ENCODE results near the gene SUSD5.
"Not testable (repeated sequence)": the region's sequence is repeated elsewhere in the genome, so short reads cannot be mapped to it uniquely, and the experiment has no call there.

The SUSD5 gene

DNA sequence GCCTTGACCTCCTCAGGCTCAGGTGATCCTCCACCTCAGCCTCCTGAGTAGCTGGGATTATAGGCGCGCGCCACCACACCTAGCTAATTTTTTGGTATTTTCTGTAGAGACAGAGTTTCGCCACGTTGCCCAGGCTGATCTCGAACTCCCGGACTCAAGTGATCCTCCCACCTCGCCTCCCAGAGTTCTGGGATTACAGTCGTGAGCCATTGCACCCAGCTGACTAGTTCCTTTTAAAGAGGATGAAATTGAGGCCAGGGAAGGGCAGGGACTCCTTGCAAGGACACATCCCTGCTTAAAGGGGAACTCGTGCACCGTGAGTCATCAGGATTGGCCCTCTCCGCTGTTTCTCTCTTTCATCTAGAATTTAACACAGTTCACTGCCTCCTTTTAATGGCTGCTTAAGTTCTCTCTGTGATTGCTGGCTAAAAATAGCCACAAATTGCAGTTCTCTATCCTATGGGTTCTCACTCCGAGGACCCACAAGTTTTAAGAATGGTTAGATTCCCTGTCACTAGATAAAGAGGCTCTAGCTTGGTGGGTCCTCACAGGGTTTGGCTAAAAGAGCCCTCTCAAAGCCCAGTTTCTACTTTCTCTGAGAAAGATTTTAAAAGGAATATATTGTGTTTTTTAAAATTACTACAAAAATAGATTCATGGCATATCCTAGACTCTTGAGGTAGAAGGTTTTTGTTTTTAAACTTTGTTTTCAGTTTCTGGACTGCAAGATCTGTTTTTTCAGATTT lies 103.4 kb downstream of the SUSD5 start:
- H3K4me3 ChIP-seq (ENCODE audit: low read length in 2 of 2) = peak overlapping the region; percentile 86
- H3K36me3 ChIP-seq (ENCODE audit: control insufficient read depth in 2 of 2, insufficient read depth in 2 of 2, low read length in 2 of 2) = peaks cover 0 to 3% of the 10 kb centered on the region in 2 donors
- no peaks in the 10 kb centered on the region for H3K27me3 ChIP-seq (ENCODE audit: control insufficient read depth in 1 of 2, insufficient read depth in 2 of 2, low read length in 2 of 2)
- H3K9me3 ChIP-seq (ENCODE audit: control insufficient read depth in 2 of 2, low read length in 2 of 2) = no peaks in the 10 kb centered on the region
- H3K9ac ChIP-seq (ENCODE audit: low read length in 2 of 2) = peak overlapping the region; percentile 61 to 69
- peaks cover 16% of the 10 kb centered on the region for H3K4me1 ChIP-seq (ENCODE audit: control insufficient read depth, insufficient read depth, low read length)
- H3K27ac ChIP-seq (ENCODE audit: low read length) = peak overlapping the region; percentile 92

DNA sequence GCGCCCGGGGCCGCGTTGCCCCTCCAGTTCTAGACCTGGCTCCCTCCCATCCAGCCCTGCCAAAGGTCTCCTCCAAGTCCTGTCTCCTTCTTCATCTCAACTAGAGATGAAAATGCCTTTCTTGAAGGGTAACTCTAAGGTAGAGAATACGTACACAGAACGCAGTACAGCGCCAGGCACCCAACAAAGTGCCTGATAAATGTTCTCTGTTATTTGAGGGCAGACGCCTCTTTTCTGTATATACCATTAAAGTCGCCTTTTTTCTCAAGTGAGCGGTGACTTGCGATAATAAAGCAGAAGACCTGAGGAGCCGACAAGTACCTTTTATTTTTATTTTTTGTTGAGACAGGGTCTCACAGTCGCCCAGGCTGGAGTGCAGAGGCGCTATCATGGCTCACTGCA lies 104.0 kb downstream of the SUSD5 start:
- H3K27ac ChIP-seq (ENCODE audit: low read length) = peak overlapping the region; percentile 92
- no peaks in the 10 kb centered on the region for H3K9me3 ChIP-seq (ENCODE audit: control insufficient read depth in 2 of 2, low read length in 2 of 2)
- peak overlapping the region; percentile 86 for H3K4me3 ChIP-seq (ENCODE audit: low read length in 2 of 2)
- H3K27me3 ChIP-seq (ENCODE audit: control insufficient read depth in 1 of 2, insufficient read depth in 2 of 2, low read length in 2 of 2) = no peaks in the 10 kb centered on the region
- H3K36me3 ChIP-seq (ENCODE audit: control insufficient read depth in 2 of 2, insufficient read depth in 2 of 2, low read length in 2 of 2) = peaks cover 0 to 2% of the 10 kb centered on the region in 2 donors
- H3K9ac ChIP-seq (ENCODE audit: low read length in 2 of 2) = peak overlapping the region; percentile 61 to 69
- peaks cover 16% of the 10 kb centered on the region for H3K4me1 ChIP-seq (ENCODE audit: control insufficient read depth, insufficient read depth, low read length)

DNA sequence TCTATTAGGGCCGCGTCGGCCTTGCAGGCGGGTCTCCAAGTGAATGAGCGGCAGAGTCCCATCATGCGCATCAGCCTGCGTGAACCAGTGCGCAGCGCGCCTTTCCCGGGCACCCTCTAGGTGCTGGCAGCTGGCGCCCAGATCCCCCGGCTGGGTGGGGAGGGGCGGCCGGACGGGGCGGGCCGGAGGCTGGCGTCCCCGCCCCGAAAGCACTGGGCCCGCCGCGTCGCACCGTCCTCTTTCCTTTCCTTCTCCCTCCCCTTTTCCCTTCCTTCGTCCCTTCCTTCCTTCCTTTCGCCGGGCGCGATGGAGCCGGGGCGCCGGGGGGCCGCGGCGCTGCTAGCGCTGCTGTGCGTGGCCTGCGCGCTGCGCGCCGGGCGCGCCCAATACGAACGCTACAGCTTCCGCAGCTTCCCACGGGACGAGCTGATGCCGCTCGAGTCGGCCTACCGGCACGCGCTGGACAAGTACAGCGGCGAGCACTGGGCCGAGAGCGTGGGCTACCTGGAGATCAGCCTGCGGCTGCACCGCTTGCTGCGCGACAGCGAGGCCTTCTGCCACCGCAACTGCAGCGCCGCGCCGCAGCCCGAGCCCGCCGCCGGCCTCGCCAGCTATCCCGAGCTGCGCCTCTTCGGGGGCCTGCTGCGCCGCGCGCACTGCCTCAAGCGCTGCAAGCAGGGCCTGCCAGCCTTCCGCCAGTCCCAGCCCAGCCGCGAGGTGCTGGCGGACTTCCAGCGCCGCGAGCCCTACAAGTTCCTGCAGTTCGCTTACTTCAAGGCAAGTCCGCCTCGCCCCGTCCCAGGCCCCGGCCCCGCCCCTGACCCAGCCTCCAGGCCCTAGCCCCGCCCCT lies 104.6 kb downstream of the SUSD5 start, which contains the start of gene CRTAP:
CRTAP (plus strand) TSS at position 243 of the 850 bp plus-strand sequence; CDS start at position 307, 64 bp downstream.
- H3K4me1 ChIP-seq (ENCODE audit: control insufficient read depth, insufficient read depth, low read length) = peaks cover 16% of the 10 kb centered on the region
- H3K36me3 ChIP-seq (ENCODE audit: control insufficient read depth in 2 of 2, insufficient read depth in 2 of 2, low read length in 2 of 2) = peaks cover 0 to 2% of the 10 kb centered on the region in 2 donors
- H3K27ac ChIP-seq (ENCODE audit: low read length) = peak within 1 kb of the TSS; percentile 92
- H3K27me3 ChIP-seq (ENCODE audit: control insufficient read depth in 1 of 2, insufficient read depth in 2 of 2, low read length in 2 of 2) = no peaks in the 10 kb centered on the region
- peak within 1 kb of the TSS; percentile 85 to 92 for H3K9ac ChIP-seq (ENCODE audit: low read length in 2 of 2)
- H3K9me3 ChIP-seq (ENCODE audit: control insufficient read depth in 2 of 2, low read length in 2 of 2) = no peaks in the 10 kb centered on the region
- peak within 1 kb of the TSS; percentile 86 for H3K4me3 ChIP-seq (ENCODE audit: low read length in 2 of 2)

DNA sequence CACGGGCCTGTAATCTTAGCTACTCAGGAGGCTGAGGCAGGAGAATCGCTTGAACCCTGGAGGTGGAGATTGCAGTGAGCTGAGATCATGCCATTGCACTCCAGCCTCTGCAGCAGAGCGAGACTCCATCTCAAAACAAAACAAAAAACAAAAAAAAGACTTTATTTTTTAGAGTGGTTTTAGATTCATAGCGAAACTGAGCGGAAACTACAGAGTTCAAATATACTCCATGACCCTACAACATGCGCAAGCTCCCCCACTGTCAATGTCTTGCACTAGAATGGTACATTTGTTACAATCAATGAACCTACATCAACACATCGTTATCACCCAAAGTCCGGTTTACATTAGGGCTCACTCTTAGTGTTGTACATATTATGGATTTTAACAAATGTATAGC lies 107.0 kb downstream of the SUSD5 start:
- Histone ChIP-seq H3K27me3 (ENCODE audit: control insufficient read depth in 1 of 2, insufficient read depth in 2 of 2, low read length in 2 of 2) (no peaks in the 10 kb centered on the region), H3K9me3 (ENCODE audit: control insufficient read depth in 2 of 2, low read length in 2 of 2) (no peaks in the 10 kb centered on the region), H3K4me3 (ENCODE audit: low read length in 2 of 2) (no peak overlapping the region), H3K9ac (ENCODE audit: low read length in 2 of 2) (no peak overlapping the region), H3K36me3 (ENCODE audit: control insufficient read depth in 2 of 2, insufficient read depth in 2 of 2, low read length in 2 of 2) (no peaks in the 10 kb centered on the region), H3K27ac (ENCODE audit: low read length) (no peak overlapping the region), H3K4me1 (ENCODE audit: control insufficient read depth, insufficient read depth, low read length) (peaks cover 9% of the 10 kb centered on the region)

DNA sequence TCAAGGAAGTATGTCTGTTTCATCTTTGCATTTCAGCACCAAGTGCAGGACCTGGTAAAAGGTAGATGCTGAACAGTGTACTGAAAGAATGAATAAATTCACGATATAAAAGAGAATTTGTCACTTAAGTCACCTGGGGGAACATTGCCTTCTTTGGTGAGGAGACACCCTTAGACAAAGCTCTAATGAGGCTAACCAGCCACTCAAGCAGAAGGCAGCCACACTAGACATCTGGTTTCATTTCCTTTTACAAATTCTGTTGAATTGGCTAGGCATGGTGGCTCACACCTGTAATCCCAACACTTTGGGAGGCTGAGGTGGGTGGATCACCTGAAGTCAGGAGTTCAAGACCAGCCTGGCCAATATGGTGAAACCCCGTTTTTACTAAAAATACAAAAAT lies 111.8 kb downstream of the SUSD5 start:
- not testable (repeated sequence) for H3K27ac ChIP-seq (ENCODE audit: low read length); H3K4me1 ChIP-seq (ENCODE audit: control insufficient read depth, insufficient read depth, low read length); H3K9ac ChIP-seq (ENCODE audit: low read length in 2 of 2); H3K9me3 ChIP-seq (ENCODE audit: control insufficient read depth in 2 of 2, low read length in 2 of 2); H3K27me3 ChIP-seq (ENCODE audit: control insufficient read depth in 1 of 2, insufficient read depth in 2 of 2, low read length in 2 of 2); H3K36me3 ChIP-seq (ENCODE audit: control insufficient read depth in 2 of 2, insufficient read depth in 2 of 2, low read length in 2 of 2); H3K4me3 ChIP-seq (ENCODE audit: low read length in 2 of 2)

DNA sequence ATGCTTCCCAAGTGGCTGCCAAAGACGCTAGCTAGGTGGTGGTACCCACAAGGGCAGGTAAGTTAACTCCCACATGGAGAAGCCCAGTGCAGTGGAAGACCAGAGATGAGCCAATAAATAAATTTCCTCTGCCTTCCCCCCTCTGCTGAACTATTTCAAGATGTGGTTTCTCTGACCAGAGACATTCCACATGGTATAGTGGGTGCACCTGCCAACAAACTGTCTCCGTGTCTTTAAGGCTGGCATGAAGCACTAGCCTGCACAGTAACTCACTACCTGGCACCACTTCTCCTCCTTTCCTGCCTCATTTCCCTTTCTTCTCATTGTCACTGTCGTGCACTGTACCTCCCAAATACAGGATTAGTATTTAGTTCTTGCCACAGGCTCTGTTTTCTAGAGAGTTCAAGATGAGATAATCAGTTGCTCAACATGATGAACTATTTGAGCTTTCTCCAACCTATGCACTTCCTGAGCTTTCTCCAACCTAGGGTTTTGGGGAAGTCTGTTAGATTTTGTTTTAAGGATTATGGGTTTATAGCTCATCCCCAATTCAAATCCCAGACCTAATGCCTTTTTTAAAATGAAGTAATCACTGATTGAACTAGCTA lies 113.2 kb downstream of the SUSD5 start:
- Histone ChIP-seq H3K36me3 (ENCODE audit: control insufficient read depth in 2 of 2, insufficient read depth in 2 of 2, low read length in 2 of 2) (no peaks in the 10 kb centered on the region), H3K9me3 (ENCODE audit: control insufficient read depth in 2 of 2, low read length in 2 of 2) (no peaks in the 10 kb centered on the region), H3K4me3 (ENCODE audit: low read length in 2 of 2) (no peak overlapping the region), H3K27me3 (ENCODE audit: control insufficient read depth in 1 of 2, insufficient read depth in 2 of 2, low read length in 2 of 2) (no peaks in the 10 kb centered on the region), H3K4me1 (ENCODE audit: control insufficient read depth, insufficient read depth, low read length) (no peaks in the 10 kb centered on the region), H3K9ac (ENCODE audit: low read length in 2 of 2) (no peak overlapping the region), H3K27ac (ENCODE audit: low read length) (no peak overlapping the region)

DNA sequence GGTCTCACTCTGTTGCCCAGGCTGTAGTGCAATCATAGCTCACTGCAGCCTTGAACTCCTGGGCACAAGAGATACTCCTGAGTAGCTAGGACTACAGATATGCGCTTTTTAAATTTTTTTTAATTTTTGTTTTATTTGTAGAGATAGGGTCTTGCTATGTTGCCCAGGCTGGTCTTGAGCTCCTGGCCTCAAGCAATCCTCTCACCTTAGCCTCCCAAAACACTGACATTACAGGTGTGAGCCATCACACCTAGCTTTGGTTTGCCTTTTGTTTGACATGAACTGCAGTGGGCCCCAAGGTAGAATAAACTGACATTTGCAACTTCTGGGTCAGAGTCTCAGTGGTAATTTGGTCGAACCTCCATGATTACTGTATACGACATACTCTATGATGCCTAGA lies 113.8 kb downstream of the SUSD5 start:
- H3K9me3 ChIP-seq (ENCODE audit: control insufficient read depth in 2 of 2, low read length in 2 of 2) = no peaks in the 10 kb centered on the region
- H3K4me1 ChIP-seq (ENCODE audit: control insufficient read depth, insufficient read depth, low read length) = no peaks in the 10 kb centered on the region
- H3K27ac ChIP-seq (ENCODE audit: low read length) = no peak overlapping the region
- H3K9ac ChIP-seq (ENCODE audit: low read length in 2 of 2) = no peak overlapping the region
- no peaks in the 10 kb centered on the region for H3K27me3 ChIP-seq (ENCODE audit: control insufficient read depth in 1 of 2, insufficient read depth in 2 of 2, low read length in 2 of 2)
- no peaks in the 10 kb centered on the region for H3K36me3 ChIP-seq (ENCODE audit: control insufficient read depth in 2 of 2, insufficient read depth in 2 of 2, low read length in 2 of 2)
- H3K4me3 ChIP-seq (ENCODE audit: low read length in 2 of 2) = no peak overlapping the region

DNA sequence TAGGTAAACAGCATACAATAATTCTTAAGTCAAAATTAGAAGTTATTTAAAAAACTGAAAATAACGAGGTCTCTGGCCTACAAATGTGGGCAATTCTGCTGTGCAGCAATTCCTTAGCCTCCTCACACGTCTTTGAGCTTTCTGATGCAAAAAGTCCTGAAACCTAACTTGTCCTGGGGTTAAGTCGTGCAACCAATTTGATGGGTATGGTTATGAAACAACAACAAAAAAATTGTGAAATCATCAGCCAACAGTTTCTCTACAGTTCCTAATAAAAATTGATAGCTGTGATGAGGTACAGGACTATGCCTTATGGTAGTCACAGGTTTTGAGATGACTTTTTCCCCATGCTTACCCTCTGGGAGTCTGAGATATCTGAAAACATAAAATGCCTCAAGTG lies 115.1 kb downstream of the SUSD5 start:
- no peaks in the 10 kb centered on the region for H3K9me3 ChIP-seq (ENCODE audit: control insufficient read depth in 2 of 2, low read length in 2 of 2)
- no peaks in the 10 kb centered on the region for H3K36me3 ChIP-seq (ENCODE audit: control insufficient read depth in 2 of 2, insufficient read depth in 2 of 2, low read length in 2 of 2)
- no peak overlapping the region for H3K9ac ChIP-seq (ENCODE audit: low read length in 2 of 2)
- no peaks in the 10 kb centered on the region for H3K4me1 ChIP-seq (ENCODE audit: control insufficient read depth, insufficient read depth, low read length)
- no peak overlapping the region for H3K4me3 ChIP-seq (ENCODE audit: low read length in 2 of 2)
- no peak overlapping the region for H3K27ac ChIP-seq (ENCODE audit: low read length)
- H3K27me3 ChIP-seq (ENCODE audit: control insufficient read depth in 1 of 2, insufficient read depth in 2 of 2, low read length in 2 of 2) = no peaks in the 10 kb centered on the region

DNA sequence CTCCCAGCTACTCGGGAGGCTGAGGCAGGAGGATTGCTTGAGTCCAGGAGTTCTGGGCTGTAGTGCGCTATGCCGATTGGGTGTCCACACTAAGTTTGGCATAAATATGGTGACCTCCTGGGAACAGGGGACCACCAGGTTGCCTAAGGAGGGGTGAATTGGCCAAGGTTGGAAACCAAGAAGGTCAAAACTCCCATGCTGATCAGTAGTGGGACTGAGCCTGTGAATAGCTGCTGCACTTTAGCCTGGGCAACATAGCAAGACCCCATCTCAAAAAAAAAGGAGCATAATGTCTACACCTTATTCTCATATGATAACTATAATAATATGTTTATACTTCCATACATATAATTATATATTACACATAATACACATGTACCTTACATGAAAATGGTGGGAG lies 115.6 kb downstream of the SUSD5 start:
- Histone ChIP-seq H3K27ac (ENCODE audit: low read length) (no peak overlapping the region), H3K27me3 (ENCODE audit: control insufficient read depth in 1 of 2, insufficient read depth in 2 of 2, low read length in 2 of 2) (no peaks in the 10 kb centered on the region), H3K4me3 (ENCODE audit: low read length in 2 of 2) (no peak overlapping the region), H3K9me3 (ENCODE audit: control insufficient read depth in 2 of 2, low read length in 2 of 2) (no peaks in the 10 kb centered on the region), H3K4me1 (ENCODE audit: control insufficient read depth, insufficient read depth, low read length) (no peaks in the 10 kb centered on the region), H3K9ac (ENCODE audit: low read length in 2 of 2) (no peak overlapping the region), H3K36me3 (ENCODE audit: control insufficient read depth in 2 of 2, insufficient read depth in 2 of 2, low read length in 2 of 2) (no peaks in the 10 kb centered on the region)

DNA sequence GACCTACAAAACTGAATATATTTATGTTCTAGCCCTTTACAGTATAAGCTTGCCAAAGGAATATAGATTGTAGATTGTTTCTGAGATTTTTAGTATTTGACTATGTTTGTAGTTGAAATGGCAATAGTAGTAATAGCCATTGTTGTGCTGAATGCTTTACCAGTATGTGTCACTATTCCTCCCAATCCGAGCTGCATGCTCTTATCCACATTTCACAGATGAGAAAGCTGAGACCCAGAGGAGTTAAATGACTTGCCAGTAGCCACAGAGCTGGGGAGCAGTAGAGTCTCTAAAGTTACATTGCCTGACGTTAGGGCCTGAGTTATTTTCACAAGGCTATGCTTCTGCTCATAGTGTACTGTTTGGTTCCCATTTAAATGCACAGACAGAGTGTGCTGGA lies 118.4 kb downstream of the SUSD5 start:
- no peak overlapping the region for H3K9ac ChIP-seq (ENCODE audit: low read length in 2 of 2)
- peaks cover 11% of the 10 kb centered on the region for H3K4me1 ChIP-seq (ENCODE audit: control insufficient read depth, insufficient read depth, low read length)
- H3K4me3 ChIP-seq (ENCODE audit: low read length in 2 of 2) = no peak overlapping the region
- no peaks in the 10 kb centered on the region for H3K9me3 ChIP-seq (ENCODE audit: control insufficient read depth in 2 of 2, low read length in 2 of 2)
- H3K27me3 ChIP-seq (ENCODE audit: control insufficient read depth in 1 of 2, insufficient read depth in 2 of 2, low read length in 2 of 2) = no peaks in the 10 kb centered on the region
- H3K36me3 ChIP-seq (ENCODE audit: control insufficient read depth in 2 of 2, insufficient read depth in 2 of 2, low read length in 2 of 2) = no peaks in the 10 kb centered on the region
- H3K27ac ChIP-seq (ENCODE audit: low read length) = no peak overlapping the region
